Head of caudate nucleus (tissue), 42 donors: ENCODE measurements around the gene GBF1.
"Not testable (repeated sequence)": the region's sequence is repeated elsewhere in the genome, so short reads cannot be mapped to it uniquely, and the experiment has no call there.

Experiments used
- DNase-seq, 42 donors: peaks; one replicate each; pipeline versions ENCODE4 v3.0.0 to v3.0.0-alpha.2; 2020 to 2021; ENCODE audit warnings: mixed read lengths in 7 of 42
- intact Hi-C: fragments of 100-400 bp; cut with DNase I; formaldehyde crosslinking; loops from one replicate; pipeline ENCODE4 v1.15.0; 2022

GBF1 gene

GRCh38 chr10:102291221-102291905 is 46.0 kb downstream of the GBF1 start:
- DNase-seq, result no peak
- intact Hi-C loops, result no loop called here

GRCh38 chr10:102297101-102297500 is 51.8 kb downstream of the GBF1 start:
- intact Hi-C loops, result no loop called here
- DNase-seq, result no peak

- DNase-seq, result no peak
- intact Hi-C loops, result no loop called here
These were observed 53.6 kb downstream of the GBF1 start for GRCh38 chr10:102298899-102299298.

GRCh38 chr10:102299873-102300272 is 54.5 kb downstream of the GBF1 start:
- intact Hi-C loops, result no loop called here
- no peak for DNase-seq

- no peak for DNase-seq
- intact Hi-C loops, result no loop called here
These were observed 55.0 kb downstream of the GBF1 start for GRCh38 chr10:102300278-102300843.

GRCh38 chr10:102300912-102301311 is 55.6 kb downstream of the GBF1 start:
- intact Hi-C loops, DNase-seq: not testable (repeated sequence)

GRCh38 chr10:102301332-102301731 is 56.0 kb downstream of the GBF1 start:
- DNase-seq, intact Hi-C loops: not testable (repeated sequence)

GRCh38 chr10:102302611-102303010 is 57.3 kb downstream of the GBF1 start:
- intact Hi-C loops, result no loop called here
- no peak for DNase-seq

- intact Hi-C loops, result no loop called here
- no peak for DNase-seq
These were observed 60.7 kb downstream of the GBF1 start for GRCh38 chr10:102306006-102306405.

GRCh38 chr10:102306710-102307109 is 61.4 kb downstream of the GBF1 start:
- intact Hi-C loops, result no loop called here
- DNase-seq, result no peak

- DNase-seq, intact Hi-C loops: not testable (repeated sequence)
These were observed 63.0 kb downstream of the GBF1 start for GRCh38 chr10:102308318-102308717.

GRCh38 chr10:102309236-102309635 is 63.9 kb downstream of the GBF1 start:
- intact Hi-C loops, result no loop called here
- DNase-seq, result no peak

GRCh38 chr10:102309916-102310315 is 64.6 kb downstream of the GBF1 start:
- intact Hi-C loops, result no loop called here
- DNase-seq, result no peak

GRCh38 chr10:102310361-102311024 is 65.2 kb downstream of the GBF1 start:
- intact Hi-C loops, result no loop called here

GRCh38 chr10:102311025-102311420 is 65.7 kb downstream of the GBF1 start:
- intact Hi-C loops, result no loop called here

More at GRCh38 chr10:102310361-102311024, 65.2 kb downstream of the GBF1 start:
- no peak for DNase-seq

GRCh38 chr10:102312683-102313082 is 67.4 kb downstream of the GBF1 start:
- intact Hi-C loops, result no loop called here
- DNase-seq, result no peak

More at GRCh38 chr10:102311025-102311420, 65.7 kb downstream of the GBF1 start:
- DNase-seq, result no peak

GRCh38 chr10:102313221-102313896 is 68.0 kb downstream of the GBF1 start:
- intact Hi-C loops, result no loop called here
- no peak for DNase-seq

GRCh38 chr10:102314801-102315200 is 69.5 kb downstream of the GBF1 start:
- no peak for DNase-seq
- intact Hi-C loops, result no loop called here

GRCh38 chr10:102316421-102316820 is 71.1 kb downstream of the GBF1 start:
- no peak for DNase-seq
- intact Hi-C loops, result no loop called here

GRCh38 chr10:102322914-102323313 is 77.6 kb downstream of the GBF1 start:
- no peak for DNase-seq
- intact Hi-C loops, result no loop called here
